KOPT-K1 (cell line): ENCODE measurements around the gene OR10C1.

Experiments used
- H3K27ac ChIP-seq: fragments of 200-600 bp; sonication (generic); 2 replicates; pipeline ENCODE4 v1.5.1; 2016; ENCODE audit warnings: antibody characterized with exemption, mild to moderate bottlenecking, low read depth, low read length; ENCODE audit not compliant: poor library complexity, severe bottlenecking
- H3K36me3 ChIP-seq: fragments of 200-600 bp; sonication (generic); 2 replicates; pipeline ENCODE4 v1.5.1; 2017; ENCODE audit warnings: antibody characterized with exemption, mild to moderate bottlenecking, low read length, moderate library complexity; ENCODE audit not compliant: insufficient read depth
- H3K9me3 ChIP-seq: fragments of 200-600 bp; sonication (generic); 2 replicates; pipeline ENCODE4 v1.5.1; 2017; ENCODE audit warnings: antibody characterized with exemption, low read length, mild to moderate bottlenecking; ENCODE audit not compliant: insufficient read depth, poor library complexity, severe bottlenecking

The OR10C1 gene

DNA sequence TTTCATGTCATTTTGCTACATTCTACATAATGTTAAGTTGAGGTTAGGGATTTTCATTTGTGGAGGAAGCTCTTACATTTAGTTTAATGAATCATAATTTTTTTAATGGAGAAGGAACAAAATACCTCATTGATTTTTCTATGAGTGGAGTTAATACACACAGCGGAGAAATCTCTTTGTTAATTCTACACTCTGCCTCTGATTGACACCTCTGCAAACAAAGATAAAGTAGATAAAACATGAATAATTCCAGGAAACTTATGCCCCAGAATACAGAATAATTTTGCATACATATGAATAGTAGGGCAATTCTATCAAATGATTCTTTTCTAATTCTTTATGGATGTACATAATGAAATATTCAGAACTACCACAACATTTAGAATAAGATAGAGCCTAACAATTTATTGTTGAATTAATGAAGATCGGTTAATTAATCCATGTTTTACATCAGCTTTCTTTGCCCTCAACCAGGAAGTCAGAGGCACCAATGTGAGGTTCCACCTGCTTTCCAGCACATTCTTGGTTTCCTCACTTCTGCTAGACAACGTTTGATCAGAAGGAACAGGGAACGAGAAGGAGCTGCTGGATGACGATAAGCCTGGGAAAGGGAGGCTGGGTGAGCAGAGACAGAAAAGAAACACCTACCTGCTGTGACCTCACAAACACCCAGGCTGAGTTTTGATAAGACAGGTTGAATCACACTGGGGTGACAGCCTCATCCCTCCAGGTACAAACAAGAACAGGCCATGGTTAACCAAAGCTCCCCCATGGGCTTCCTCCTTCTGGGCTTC lies 22.1 kb downstream of the OR10C1 start:
- Histone ChIP-seq H3K9me3 (no peaks in the 10 kb centered on the region), H3K27ac (no peak overlapping the region), H3K36me3 (no peaks in the 10 kb centered on the region)

DNA sequence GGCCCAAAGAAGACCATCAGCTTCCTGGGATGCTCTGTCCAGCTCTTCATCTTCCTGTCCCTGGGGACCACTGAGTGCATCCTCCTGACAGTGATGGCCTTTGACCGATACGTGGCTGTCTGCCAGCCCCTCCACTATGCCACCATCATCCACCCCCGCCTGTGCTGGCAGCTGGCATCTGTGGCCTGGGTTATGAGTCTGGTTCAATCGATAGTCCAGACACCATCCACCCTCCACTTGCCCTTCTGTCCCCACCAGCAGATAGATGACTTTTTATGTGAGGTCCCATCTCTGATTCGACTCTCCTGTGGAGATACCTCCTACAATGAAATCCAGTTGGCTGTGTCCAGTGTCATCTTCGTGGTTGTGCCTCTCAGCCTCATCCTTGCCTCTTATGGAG lies 22.9 kb downstream of the OR10C1 start:
- Histone ChIP-seq H3K27ac (no peak overlapping the region), H3K9me3 (no peaks in the 10 kb centered on the region), H3K36me3 (no peaks in the 10 kb centered on the region)

DNA sequence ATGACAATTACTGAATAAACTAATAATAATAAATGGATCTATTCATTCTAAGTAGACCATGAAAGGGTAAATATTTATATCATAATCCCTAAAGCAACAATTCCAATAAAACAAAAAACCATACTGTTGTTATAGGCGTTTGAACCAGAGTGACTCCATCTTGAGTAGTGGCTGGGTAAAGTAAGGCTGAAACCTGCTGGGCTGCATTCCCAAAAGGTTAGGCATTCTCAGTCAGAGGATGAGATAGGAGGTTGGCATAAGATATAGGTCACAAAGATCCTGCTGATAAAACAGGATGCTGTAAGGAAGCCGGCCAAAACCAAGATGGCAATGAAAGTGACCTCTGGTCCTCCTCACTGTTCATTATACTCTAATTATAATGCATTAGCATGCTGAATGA lies 26.2 kb downstream of the OR10C1 start:
- H3K9me3 ChIP-seq = no peaks in the 10 kb centered on the region
- no peaks in the 10 kb centered on the region for H3K36me3 ChIP-seq
- no peak overlapping the region for H3K27ac ChIP-seq

DNA sequence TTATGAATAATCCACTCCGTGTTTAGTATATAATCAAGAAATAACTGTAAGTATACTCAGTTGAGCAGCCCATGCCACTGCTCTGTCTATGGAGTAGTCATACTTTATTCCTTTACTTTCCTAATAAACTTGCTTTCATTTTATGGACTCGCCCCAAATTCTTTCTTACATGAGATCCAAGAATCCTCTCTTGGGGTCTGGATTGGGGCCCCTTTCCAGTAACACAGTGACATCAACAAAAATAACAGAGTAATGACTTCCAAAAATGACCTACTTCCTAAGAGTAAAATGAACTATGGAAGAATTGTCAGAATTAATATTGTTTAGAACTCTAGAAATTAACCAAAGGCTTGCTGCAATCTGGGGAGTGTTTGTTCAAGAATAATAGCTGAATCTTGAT lies 26.7 kb downstream of the OR10C1 start:
- Histone ChIP-seq H3K36me3 (no peaks in the 10 kb centered on the region), H3K9me3 (no peaks in the 10 kb centered on the region), H3K27ac (no peak overlapping the region)

DNA sequence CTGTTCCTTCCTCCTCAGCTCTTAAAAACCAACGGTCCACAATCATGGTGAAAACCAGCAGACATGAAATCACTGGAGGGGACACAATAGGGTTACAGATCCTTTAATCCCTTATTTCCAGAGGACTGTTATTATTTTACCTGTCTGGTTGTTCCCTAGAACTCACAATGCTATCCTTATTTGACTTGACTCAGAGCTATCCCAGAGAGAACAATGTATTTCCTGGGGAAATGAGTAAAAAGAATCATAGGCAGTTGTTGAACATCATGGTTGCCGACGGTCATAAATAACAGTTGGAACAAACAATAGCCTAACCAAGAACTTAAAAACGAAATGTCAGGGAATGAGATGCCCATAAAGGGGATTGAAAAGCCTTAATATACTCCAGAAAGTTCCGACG lies 27.1 kb downstream of the OR10C1 start:
- Histone ChIP-seq H3K9me3 (no peaks in the 10 kb centered on the region), H3K27ac (no peak overlapping the region), H3K36me3 (no peaks in the 10 kb centered on the region)

DNA sequence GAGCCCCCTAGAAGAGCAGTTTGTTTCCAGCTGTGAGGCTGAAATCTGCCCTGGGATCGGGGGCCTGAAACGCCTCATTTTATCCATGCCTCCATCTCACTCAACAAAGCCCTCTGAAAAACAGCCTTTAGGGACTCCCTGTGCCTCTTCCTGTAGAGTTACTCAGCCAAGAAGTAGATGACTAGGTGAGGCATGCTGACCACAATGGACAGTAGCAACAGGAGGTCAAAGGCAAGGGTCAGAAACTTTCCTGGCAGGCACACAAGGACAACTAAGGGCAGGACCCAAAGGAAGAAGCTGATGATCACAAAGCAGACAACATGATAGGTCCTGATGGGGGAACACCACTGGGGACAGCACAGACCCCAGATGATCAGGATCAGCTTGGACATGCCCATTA lies 35.9 kb downstream of the OR10C1 start:
- H3K9me3 ChIP-seq = no peaks in the 10 kb centered on the region
- H3K27ac ChIP-seq = no peak overlapping the region
- H3K36me3 ChIP-seq = no peaks in the 10 kb centered on the region

DNA sequence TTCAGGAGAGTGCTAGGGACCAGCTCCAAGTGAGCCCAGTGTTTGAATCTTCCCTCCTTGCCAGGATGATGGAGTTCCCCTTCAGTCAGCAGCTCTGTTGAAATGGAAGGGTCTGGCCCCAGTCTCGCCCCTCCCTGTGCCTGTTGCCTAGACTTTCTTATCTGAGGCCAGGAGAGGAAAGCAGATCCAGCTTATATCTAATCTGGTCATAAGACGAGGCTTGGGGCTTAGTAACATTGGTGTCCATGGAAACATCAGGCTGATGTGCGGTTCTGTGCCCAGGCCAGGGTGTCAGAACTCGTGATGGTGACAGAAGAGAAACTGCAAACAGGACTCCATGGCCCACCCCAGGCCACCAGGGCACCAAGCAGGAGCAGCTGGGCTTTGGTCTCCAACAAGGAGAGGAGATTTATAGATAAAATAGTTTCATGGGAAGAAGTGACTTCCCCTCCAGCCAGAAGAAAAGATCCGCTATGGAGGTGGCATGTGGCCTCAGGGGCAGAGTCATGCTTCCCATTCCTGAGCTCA lies 38.9 kb downstream of the OR10C1 start:
- H3K27ac ChIP-seq = no peak overlapping the region
- H3K9me3 ChIP-seq = no peaks in the 10 kb centered on the region

DNA sequence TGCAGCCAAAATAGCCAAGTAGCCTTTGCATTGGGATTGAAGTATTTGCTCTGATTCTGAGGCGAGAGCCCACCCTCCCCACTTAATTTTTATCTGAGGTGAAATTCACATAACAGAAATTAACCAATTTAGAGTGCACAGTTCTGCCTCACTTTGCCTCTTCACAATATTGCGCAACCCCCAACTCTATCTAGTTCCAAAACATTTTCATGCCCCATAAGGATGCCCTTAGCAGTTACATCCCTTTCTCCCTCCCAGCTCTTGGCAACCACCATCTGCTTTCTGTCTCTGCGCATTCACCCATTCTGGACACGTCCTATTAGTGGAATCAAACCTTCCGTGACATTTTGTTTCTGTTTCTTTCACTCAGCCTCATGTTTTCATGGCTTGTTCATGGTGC lies 39.6 kb downstream of the OR10C1 start:
- Histone ChIP-seq H3K9me3 (no peaks in the 10 kb centered on the region), H3K27ac (no peak overlapping the region), H3K36me3 (no peaks in the 10 kb centered on the region)

More for the DNA sequence above, 38.9 kb downstream of the OR10C1 start:
- no peaks in the 10 kb centered on the region for H3K36me3 ChIP-seq

DNA sequence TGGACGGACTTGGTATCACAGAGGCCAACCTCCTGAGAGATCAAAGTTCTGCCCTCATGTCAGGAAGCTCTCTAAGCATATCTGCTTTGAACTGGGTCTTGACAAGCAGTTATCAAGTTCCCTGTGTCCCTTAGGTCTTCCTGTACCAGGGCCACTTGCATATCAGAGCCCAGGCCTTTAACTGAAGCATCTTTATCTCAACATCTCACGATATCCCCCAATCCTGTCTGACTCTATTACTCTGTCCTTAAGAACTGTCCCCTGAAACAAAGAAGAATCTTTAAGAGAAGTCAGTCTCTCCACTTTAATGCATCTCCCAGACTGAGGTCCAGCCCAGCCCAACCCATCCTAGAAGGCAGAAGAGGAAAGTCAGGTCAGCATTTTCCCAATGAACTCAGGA lies 40.5 kb downstream of the OR10C1 start:
- Histone ChIP-seq H3K36me3 (no peaks in the 10 kb centered on the region), H3K9me3 (no peaks in the 10 kb centered on the region)

DNA sequence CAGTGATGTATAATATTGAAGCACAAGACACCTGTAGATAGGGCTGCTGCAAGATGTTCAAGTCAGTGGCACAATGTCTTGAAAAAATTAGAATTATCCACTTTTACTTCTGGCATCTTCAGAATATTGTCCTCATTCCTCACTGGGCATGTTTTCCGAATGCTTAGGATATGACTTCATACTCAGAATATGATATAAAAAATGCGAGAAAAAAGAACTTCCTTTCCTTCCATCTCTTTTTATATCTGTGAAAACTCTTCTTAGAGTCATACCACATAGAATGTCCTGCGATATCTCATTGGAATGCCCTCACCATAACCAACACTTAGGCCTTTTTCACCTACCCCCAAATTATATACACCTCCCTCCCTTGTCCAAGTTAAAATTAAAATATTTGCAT lies 44.1 kb downstream of the OR10C1 start:
- no peaks in the 10 kb centered on the region for H3K36me3 ChIP-seq
- H3K27ac ChIP-seq = no peak overlapping the region
- H3K9me3 ChIP-seq = no peaks in the 10 kb centered on the region

More for the DNA sequence above, 40.5 kb downstream of the OR10C1 start:
- no peak overlapping the region for H3K27ac ChIP-seq

DNA sequence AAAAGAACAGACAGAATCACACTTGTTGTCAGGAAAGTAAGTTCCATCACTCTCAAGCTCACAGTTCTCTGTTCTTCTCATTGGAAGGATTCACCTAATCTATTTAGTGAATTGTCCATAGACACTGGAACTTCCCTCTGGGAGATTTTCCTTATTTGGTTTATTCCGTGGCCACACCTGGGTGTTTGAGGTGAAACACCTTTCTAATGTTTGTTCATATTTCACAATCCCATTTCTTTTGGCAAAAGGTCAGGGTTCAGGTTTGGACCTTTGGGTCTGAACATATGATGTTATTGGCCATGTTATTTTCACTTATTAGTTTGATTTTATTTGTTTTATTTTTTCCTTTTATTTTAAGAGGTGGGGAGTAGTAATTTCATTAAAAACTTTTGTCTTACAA lies 44.6 kb downstream of the OR10C1 start:
- Histone ChIP-seq H3K27ac (no peak overlapping the region), H3K9me3 (no peaks in the 10 kb centered on the region), H3K36me3 (no peaks in the 10 kb centered on the region)

DNA sequence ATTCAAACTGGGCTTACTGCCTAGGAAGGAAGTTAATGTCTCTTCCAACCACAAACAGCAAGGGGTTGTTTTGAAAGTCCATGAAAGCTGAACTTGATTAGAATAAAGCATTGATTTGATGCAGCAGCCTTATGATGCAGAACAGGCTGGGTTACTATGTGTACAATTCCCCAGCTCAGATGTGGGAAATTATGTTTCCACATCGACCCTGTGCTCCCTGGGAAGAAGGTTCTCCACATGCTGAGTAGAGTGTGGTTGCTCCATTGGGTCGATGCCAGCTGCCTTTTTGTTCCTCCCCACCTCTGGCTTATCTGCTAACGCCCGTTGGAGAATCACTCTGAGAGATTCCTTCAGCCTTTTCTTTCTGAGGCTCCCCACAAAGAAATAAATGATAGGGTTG lies 47.5 kb downstream of the OR10C1 start:
- Histone ChIP-seq H3K36me3 (no peaks in the 10 kb centered on the region), H3K27ac (no peak overlapping the region), H3K9me3 (no peaks in the 10 kb centered on the region)

DNA sequence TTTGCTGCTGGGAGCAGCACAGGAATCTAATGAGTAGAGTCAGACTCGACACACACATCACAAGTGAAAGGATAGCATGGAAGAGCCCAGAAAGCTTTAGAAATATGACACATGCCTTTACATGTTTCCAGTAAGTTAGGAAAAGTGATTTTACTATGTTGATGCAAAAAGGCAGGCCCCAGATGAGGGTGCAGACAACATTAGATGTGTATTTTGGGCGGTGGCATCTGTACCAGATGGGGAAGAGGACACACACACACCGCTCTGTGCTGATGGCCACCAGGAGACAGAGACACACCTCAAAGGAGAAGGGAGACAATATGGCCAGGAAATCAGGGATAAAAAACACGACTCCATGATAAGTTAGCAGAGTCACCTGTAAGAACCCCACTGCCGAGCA lies 48.0 kb downstream of the OR10C1 start:
- no peaks in the 10 kb centered on the region for H3K36me3 ChIP-seq

DNA sequence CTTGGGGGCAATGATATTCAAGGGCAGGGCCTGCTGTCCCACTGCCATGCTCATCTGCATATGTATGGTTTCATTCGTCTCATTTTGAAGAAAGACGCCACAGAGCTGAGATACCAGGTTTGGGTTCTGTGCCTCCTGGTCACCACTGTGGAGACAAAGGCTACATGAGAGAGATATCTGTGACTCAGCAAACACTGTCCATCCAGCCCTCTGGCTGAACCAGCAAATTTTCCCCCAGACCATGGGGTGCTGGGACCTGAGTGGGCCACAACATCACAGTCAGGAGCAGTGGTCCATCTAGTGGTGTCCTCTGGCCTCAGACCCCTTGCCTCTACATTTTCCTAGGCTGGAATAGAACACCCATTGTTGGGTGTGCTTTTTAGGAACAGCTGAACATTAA lies 48.6 kb downstream of the OR10C1 start, which contains the start of gene MAS1L:
Gene MAS1L, minus strand, starts transcription at position 297 of the 400 bp plus-strand sequence. Its CDS starts 54 bp downstream, at position 243.
- Histone ChIP-seq H3K9me3 (no peaks in the 10 kb centered on the region), H3K27ac (no peak within 1 kb of the TSS), H3K36me3 (no peaks in the 10 kb centered on the region)

More for the DNA sequence above, 48.0 kb downstream of the OR10C1 start:
- Histone ChIP-seq H3K9me3 (no peaks in the 10 kb centered on the region), H3K27ac (no peak overlapping the region)

DNA sequence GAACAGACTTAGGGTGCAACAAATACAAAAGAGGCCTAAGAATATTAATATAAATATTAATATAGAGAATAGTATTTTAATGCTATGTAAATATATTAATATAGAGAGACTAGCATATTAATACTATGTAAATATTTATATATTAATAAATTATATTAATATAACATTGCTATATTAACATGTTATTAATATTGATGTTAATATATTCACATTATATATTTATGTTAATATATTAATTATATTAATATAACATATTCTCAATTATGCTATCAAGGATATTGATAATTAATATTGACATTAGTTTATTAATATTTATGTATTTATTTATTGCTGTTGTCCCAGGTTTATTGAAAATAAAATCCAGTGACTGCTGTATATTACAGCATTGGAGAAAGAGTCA lies 49.8 kb downstream of the OR10C1 start:
- Histone ChIP-seq H3K27ac (no peak overlapping the region), H3K36me3 (no peaks in the 10 kb centered on the region), H3K9me3 (no peaks in the 10 kb centered on the region)

DNA sequence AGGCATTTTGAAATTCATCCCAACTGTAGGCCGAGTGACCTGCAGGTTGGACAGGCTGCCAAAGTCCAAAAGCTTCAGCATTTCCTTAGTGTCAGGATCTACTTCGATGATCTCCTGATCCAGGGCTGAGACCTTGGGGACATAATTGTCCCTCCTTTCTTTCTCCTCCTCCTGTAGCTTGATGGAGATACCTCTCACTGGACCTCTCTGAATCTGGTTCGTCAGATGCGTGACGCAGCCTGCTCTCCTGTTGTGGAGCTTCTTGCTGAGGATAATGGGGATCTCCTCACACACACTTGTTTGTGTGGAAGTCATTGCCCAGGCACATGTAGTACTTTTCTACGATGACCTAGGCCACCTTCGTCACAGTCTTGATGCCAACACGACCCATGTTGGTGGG lies 50.2 kb downstream of the OR10C1 start:
- H3K9me3 ChIP-seq = no peaks in the 10 kb centered on the region
- no peak overlapping the region for H3K27ac ChIP-seq
- H3K36me3 ChIP-seq = no peaks in the 10 kb centered on the region
